Activated CD8-positive, alpha-beta memory T cell treated with anti-CD3 and anti-CD28 coated beads for 48 hours (primary cell): Measurements from ENCODE around the gene LCN6.

Source experiments
- DNase-seq, 3 experiments: peaks; one replicate each; pipeline ENCODE4 v3.0.0-alpha.2; 2020; ENCODE audit warnings: low read depth in 2 of 3, low spot score in 2 of 3

LCN6 gene

GRCh38 chr9:136694163-136694871 lies 54.0 kb downstream of the LCN6 start:
- DNase-seq = no peak
